SJCRH30 (cell line): Measurements from ENCODE around the gene CUL7. TPM values are rescaled to one million over a fixed set of nuclear protein-coding genes. Genes with fewer than 3 reads are reported as not detected.
A peak's percentile ranks its signal among the peaks of the same experiment; 100 is the strongest.

ENCODE experiments used
- DNase-seq, 2 experiments: peaks; one replicate each; pipeline ENCODE4 v3.0.0-alpha.2; 2015 to 2020
- H3K27ac ChIP-seq: fragments of 250-450 bp; sonication (Bioruptor Pico); 2 replicates; pipeline ENCODE4 v1.5.1; 2020; ENCODE audit warnings: mild to moderate bottlenecking, moderate library complexity
- H3K27me3 ChIP-seq: fragments of 250-450 bp; sonication (Bioruptor Pico); 2 replicates; pipeline ENCODE4 v1.5.1; 2020; ENCODE audit warnings: mild to moderate bottlenecking, moderate library complexity
- H3K36me3 ChIP-seq: fragments of 250-450 bp; sonication (Bioruptor Pico); 2 replicates; pipeline ENCODE4 v1.5.1; 2020; ENCODE audit warnings: mild to moderate bottlenecking, moderate library complexity
- H3K4me1 ChIP-seq: fragments of 250-450 bp; sonication (Bioruptor Pico); 2 replicates; pipeline ENCODE4 v1.5.1; 2020; ENCODE audit warnings: mild to moderate bottlenecking, moderate library complexity
- H3K4me3 ChIP-seq: fragments of 250-450 bp; sonication (Bioruptor Pico); 2 replicates; pipeline ENCODE4 v1.5.1; 2020; ENCODE audit warnings: mild to moderate bottlenecking, moderate library complexity
- H3K9me3 ChIP-seq: fragments of 250-450 bp; sonication (Bioruptor Pico); replicated peaks from 2 replicates; pipeline ENCODE4 v1.5.1; 2020; ENCODE audit warnings: mild to moderate bottlenecking, moderate library complexity
- total RNA-seq: library from RNA; depleted of rRNA; stranded (reverse); fragments of >200 nt; shearing (Covaris generic); gene quantifications from 2 replicates; pipeline ENCODE4 v1.2.3, GENCODE V29; 2014

CUL7 gene
- total RNA-seq, 1 experiment from 2014 or later: 15.2 TPM

- H3K27ac ChIP-seq: no peak overlapping the region
- H3K4me1 ChIP-seq: 0 out of 2 replicates have a peak, but pooled peaks cover 4% of the 10 kb centered on the region
- peaks cover 15% of the 10 kb centered on the region for H3K36me3 ChIP-seq
These were observed 33.5 kb downstream of the CUL7 start for GRCh38 chr6:43020052-43020705.

DNA sequence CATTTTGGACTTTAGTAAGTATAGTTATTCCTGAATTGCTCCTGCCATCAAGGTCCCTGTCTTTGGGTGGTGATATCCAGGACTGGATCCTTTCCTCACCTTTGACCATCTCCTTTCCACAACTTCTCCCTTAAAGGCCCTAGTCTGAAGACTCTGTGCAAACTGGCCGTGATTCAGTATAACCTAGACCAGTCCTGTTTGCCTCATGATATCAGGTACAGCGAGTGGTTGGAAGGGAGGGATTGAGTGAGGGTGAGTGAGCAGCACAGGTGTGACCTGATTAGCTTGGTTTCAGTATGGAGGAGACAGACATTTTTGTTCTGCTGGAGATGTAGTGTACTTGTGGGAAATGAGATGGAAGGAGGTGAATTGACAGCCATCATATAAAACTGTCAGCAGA, 34.5 kb downstream of the CUL7 start:
- peaks cover 7% of the 10 kb centered on the region; the same call in 1 of the 2 replicates for H3K4me1 ChIP-seq
- peak in 1 of 2 experiments; percentile 49 for DNase-seq
- H3K36me3 ChIP-seq: peaks cover 5% of the 10 kb centered on the region
- H3K4me3 ChIP-seq: no peak overlapping the region
- H3K27me3 ChIP-seq: no peaks in the 10 kb centered on the region
- no peak overlapping the region for H3K27ac ChIP-seq
- no peaks in the 10 kb centered on the region for H3K9me3 ChIP-seq

More at GRCh38 chr6:43020052-43020705, 33.5 kb downstream of the CUL7 start:
- Histone ChIP-seq H3K4me3 (no peak overlapping the region), H3K27me3 (no peaks in the 10 kb centered on the region), H3K9me3 (no peaks in the 10 kb centered on the region)
- no peak for DNase-seq

GRCh38 chr6:43016943-43017334, 36.7 kb downstream of the CUL7 start:
- no peak for DNase-seq
- Histone ChIP-seq H3K9me3 (no peaks in the 10 kb centered on the region), H3K4me3 (no peak overlapping the region), H3K27ac (no peak overlapping the region), H3K27me3 (no peaks in the 10 kb centered on the region), H3K4me1 (peaks cover 9% of the 10 kb centered on the region; the same call in 1 of the 2 replicates), H3K36me3 (peaks cover 2% of the 10 kb centered on the region)

DNA sequence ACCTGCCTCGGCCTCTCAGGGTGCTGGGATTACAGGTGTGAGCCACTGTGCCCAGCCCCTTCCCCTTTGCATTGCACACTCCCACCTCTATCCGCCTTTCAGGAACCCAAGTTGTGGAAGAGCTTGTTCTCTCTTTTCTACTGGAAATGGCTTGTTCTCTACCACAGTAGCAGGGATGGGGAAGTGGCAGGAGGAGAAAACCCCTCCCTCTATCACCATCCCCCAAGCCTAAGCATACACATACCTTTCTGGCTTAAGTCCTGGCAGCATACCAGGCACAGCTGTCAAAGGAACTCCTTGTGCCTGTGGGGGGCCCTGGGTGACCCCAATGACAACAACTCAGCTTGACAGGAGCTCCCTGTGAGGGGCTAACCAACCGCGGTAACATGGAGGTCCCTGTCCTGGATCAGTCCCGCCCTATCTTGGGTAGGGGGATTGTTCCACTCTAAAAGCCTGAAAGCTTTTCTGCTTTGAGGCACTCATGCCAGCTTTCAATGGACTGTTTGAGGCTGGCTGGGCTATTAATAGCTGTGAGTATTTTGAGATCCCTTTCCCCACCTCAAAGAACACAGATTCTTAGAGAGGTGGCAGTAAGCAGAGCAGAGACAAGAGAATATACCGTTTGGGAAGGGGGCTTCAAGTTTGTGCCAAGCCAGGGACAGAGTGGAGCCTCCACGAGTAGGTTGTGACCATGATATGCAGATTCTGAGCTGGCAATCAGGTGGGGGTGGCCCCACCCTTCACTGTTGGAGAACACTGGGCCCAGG, 37.3 kb downstream of the CUL7 start:
- peaks cover 9% of the 10 kb centered on the region; the same call in 1 of the 2 replicates for H3K4me1 ChIP-seq
- H3K27me3 ChIP-seq: no peaks in the 10 kb centered on the region
- H3K9me3 ChIP-seq: no peaks in the 10 kb centered on the region
- H3K27ac ChIP-seq: no peak overlapping the region
- DNase-seq: no peak
- H3K4me3 ChIP-seq: no peak overlapping the region
- H3K36me3 ChIP-seq: peaks cover 5% of the 10 kb centered on the region

- H3K36me3 ChIP-seq: peaks cover 12% of the 10 kb centered on the region
- peak overlapping the region; percentile 43 for H3K27ac ChIP-seq
- H3K9me3 ChIP-seq: no peaks in the 10 kb centered on the region
- no peaks in the 10 kb centered on the region for H3K27me3 ChIP-seq
- peak overlapping the region; percentile 63 for H3K4me3 ChIP-seq
- peak in 1 of 2 experiments; percentile 26 for DNase-seq
- peaks cover 7% of the 10 kb centered on the region; the same call in 1 of the 2 replicates for H3K4me1 ChIP-seq
These were observed 39.2 kb downstream of the CUL7 start for GRCh38 chr6:43014434-43014909.

DNA sequence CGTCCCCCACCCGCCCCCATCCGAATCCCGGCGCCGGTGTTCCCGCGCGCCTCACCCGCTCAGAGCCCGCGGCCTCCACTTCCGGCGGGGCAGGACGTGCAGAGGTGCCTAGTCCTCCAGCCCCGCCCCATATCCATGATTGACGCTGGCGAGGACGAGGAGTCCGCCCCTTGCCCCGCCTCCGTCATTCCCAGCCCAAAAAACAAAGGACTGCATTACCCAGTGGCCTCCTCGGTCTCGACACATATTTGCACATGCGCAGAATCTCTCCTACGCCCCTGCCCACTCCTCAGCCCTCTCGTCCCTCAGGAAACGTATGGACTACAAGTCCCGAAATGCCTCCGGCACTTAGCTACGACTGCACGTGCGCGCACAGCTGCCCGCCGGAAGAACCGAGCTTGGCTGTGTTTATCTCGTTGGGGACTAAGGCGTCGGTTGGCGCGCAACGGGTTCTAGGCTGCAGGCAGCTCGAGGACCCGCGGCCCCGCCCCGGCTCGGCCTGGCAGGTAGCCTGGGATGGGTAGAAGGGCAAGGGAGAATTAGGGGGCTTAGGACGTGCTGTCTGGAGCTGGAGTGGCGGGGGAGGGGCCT, 39.7 kb downstream of the CUL7 start, which contains the start of the genes KLHDC3 and MEA1:
KLHDC3 (plus strand) TSS at position 407 of the 591 bp plus-strand sequence. CDS start 2,944 bp downstream, outside the sequence.
MEA1 (minus strand) TSS at position 104 of the 591 bp plus-strand sequence. CDS start 133 bp downstream, outside the sequence.
- H3K4me1 ChIP-seq: peaks cover 5% of the 10 kb centered on the region; the same call in 1 of the 2 replicates

DNA sequence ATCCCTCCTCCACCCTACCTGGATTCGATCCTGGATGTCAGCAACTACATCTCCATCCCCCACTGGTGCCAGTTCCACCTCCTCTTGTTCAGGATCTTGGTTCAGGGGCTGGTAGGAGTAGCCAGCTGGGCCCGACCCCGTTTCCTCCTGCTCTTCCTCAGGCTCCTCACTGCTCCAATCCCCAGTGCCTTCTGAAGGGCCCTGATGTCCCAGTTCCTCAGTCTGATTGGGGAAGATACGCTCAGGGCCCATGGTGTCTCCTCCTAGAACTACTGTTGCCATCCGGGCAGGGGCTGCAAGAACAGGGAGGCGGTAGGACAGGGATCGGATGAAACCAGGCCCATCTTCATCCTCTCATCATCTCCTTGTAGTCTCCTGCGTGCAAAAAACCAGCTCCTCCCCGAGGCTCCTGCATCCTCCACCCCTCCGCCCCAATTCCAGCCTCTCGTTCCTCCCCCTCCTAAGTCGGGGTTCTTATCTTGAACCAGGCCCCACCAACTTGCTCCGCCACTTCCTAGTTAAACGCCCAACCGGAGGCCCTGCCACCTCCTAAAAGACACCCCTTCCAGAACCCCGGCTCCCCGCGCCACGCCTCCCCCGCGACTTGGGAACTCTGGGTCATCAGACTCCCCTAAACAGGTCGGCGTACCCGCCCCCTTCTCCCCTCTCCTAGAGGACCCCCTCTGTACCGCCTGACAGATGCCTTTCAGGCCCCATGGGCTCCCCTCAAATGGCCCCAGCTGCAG, 40.4 kb downstream of the CUL7 start:
- Histone ChIP-seq H3K27me3 (no peaks in the 10 kb centered on the region), H3K4me1 (peaks cover 5% of the 10 kb centered on the region; the same call in 1 of the 2 replicates), H3K27ac (peak overlapping the region; percentile 13; the same call in 1 of the 2 replicates), H3K4me3 (peak overlapping the region; percentile 63), H3K9me3 (no peaks in the 10 kb centered on the region), H3K36me3 (peaks cover 22% of the 10 kb centered on the region)
- peak; percentile 16 to 46 for DNase-seq

More for the DNA sequence above, 39.7 kb downstream of the CUL7 start, which contains the start of the genes KLHDC3 and MEA1:
- H3K36me3 ChIP-seq: peaks cover 18% of the 10 kb centered on the region
- H3K27me3 ChIP-seq: no peaks in the 10 kb centered on the region
- peak; percentile 100 for DNase-seq
- H3K9me3 ChIP-seq: no peaks in the 10 kb centered on the region
- peak within 1 kb of the TSS; percentile 43 for H3K27ac ChIP-seq
- H3K4me3 ChIP-seq: peak within 1 kb of the TSS; percentile 63

GRCh38 chr6:43012364-43012763, 41.3 kb downstream of the CUL7 start:
- H3K36me3 ChIP-seq: peaks cover 24% of the 10 kb centered on the region
- no peak overlapping the region for H3K27ac ChIP-seq
- DNase-seq: no peak
- peaks cover 5% of the 10 kb centered on the region; the same call in 1 of the 2 replicates for H3K4me1 ChIP-seq
- H3K9me3 ChIP-seq: no peaks in the 10 kb centered on the region
- H3K27me3 ChIP-seq: no peaks in the 10 kb centered on the region
- H3K4me3 ChIP-seq: peak overlapping the region; percentile 63; the same call in 1 of the 2 replicates

GRCh38 chr6:43011207-43011606, 42.4 kb downstream of the CUL7 start:
- Histone ChIP-seq H3K4me3 (no peak overlapping the region), H3K36me3 (peaks cover 25% of the 10 kb centered on the region), H3K9me3 (no peaks in the 10 kb centered on the region), H3K4me1 (peaks cover 5% of the 10 kb centered on the region; the same call in 1 of the 2 replicates), H3K27me3 (no peaks in the 10 kb centered on the region), H3K27ac (no peak overlapping the region)
- DNase-seq: no peak

DNA sequence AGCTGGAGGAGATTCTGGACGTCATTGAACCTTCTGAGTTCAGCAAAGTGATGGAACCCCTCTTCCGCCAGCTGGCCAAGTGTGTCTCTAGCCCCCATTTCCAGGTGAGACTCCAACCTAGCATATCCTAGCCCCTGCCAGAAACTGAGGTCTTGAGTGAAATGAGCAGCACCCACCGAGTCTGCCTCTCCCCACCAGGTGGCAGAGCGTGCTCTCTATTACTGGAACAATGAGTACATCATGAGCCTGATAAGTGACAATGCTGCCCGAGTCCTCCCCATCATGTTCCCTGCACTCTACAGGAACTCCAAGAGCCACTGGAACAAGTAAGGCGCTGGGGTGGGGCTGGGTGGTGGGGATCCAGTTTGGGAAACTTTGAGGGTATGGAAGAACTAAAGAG, 44.5 kb downstream of the CUL7 start:
- Histone ChIP-seq H3K9me3 (no peaks in the 10 kb centered on the region), H3K4me1 (0 out of 2 replicates have a peak, but pooled peaks cover 3% of the 10 kb centered on the region), H3K27me3 (no peaks in the 10 kb centered on the region), H3K27ac (no peak overlapping the region), H3K4me3 (no peak overlapping the region), H3K36me3 (peaks cover 25% of the 10 kb centered on the region)
- peak; percentile 25 to 41 for DNase-seq

DNA sequence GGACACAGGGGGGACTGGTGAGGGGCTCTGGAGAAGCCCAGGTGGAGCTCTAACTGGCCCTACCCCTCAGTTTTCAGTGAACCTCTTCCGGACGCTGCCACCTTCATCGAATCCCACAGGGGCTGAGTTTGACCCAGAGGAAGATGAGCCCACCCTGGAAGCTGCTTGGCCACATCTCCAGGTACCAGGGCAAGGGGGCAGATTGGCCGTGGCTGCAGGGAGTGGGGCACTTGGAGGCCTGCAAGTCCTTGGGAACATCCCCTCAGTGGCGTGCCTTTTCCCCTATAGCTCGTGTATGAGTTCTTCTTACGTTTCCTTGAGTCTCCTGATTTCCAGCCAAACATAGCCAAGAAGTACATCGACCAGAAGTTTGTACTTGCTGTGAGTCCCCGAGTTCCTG, 46.5 kb downstream of the CUL7 start:
- H3K27ac ChIP-seq: no peak overlapping the region
- no peak for DNase-seq
- H3K4me1 ChIP-seq: no peaks in the 10 kb centered on the region
- H3K27me3 ChIP-seq: no peaks in the 10 kb centered on the region
- H3K9me3 ChIP-seq: no peaks in the 10 kb centered on the region
- peaks cover 25% of the 10 kb centered on the region for H3K36me3 ChIP-seq
- no peak overlapping the region for H3K4me3 ChIP-seq

DNA sequence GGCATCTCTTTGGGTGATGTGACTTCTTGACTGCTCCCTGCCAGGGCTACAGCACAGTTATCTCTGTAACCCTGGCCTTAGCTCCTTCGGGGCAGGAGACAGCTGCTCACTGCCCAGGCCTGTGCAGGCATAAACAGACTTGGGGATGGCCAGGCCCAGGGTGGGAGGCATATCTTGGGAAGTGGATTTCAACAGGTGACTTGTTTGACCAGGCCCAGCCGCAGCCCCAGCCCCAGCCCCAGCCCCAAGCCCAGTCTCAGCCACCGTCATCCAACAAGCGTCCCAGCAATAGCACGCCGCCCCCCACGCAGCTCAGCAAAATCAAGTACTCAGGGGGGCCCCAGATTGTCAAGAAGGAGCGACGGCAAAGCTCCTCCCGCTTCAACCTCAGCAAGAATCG, 47.4 kb downstream of the CUL7 start:
- no peaks in the 10 kb centered on the region for H3K4me1 ChIP-seq
- no peak for DNase-seq
- H3K27ac ChIP-seq: no peak overlapping the region
- peaks cover 22% of the 10 kb centered on the region for H3K36me3 ChIP-seq
- no peaks in the 10 kb centered on the region for H3K9me3 ChIP-seq
- H3K4me3 ChIP-seq: no peak overlapping the region
- H3K27me3 ChIP-seq: no peaks in the 10 kb centered on the region

GRCh38 chr6:43005844-43006243, 47.8 kb downstream of the CUL7 start:
- Histone ChIP-seq H3K4me1 (no peaks in the 10 kb centered on the region), H3K9me3 (no peaks in the 10 kb centered on the region), H3K27me3 (no peaks in the 10 kb centered on the region), H3K36me3 (peaks cover 22% of the 10 kb centered on the region), H3K27ac (no peak overlapping the region), H3K4me3 (no peak overlapping the region)
- DNase-seq: no peak

- no peaks in the 10 kb centered on the region for H3K4me1 ChIP-seq
- no peak overlapping the region for H3K27ac ChIP-seq
- no peak overlapping the region for H3K4me3 ChIP-seq
- no peak for DNase-seq
- no peaks in the 10 kb centered on the region for H3K9me3 ChIP-seq
- no peaks in the 10 kb centered on the region for H3K27me3 ChIP-seq
- H3K36me3 ChIP-seq: peaks cover 2% of the 10 kb centered on the region; the same call in 1 of the 2 replicates
These were observed 51.8 kb downstream of the CUL7 start for GRCh38 chr6:43001843-43002242.
